Loucy (cell line): ENCODE results near the gene ATP6V1G1.
"Not testable (repeated sequence)": the region's sequence is repeated elsewhere in the genome, so short reads cannot be mapped to it uniquely, and the experiment has no call there.

Source experiments
- H2AFZ ChIP-seq: fragments of 200-600 bp; sonication (generic); 2 replicates; pipeline ENCODE4 v1.6.0; 2016; ENCODE audit warnings: antibody characterized with exemption, mild to moderate bottlenecking, low read length, moderate library complexity
- H3F3A ChIP-seq: fragments of 200-600 bp; 2 replicates; pipeline ENCODE4 v1.6.0; 2016; ENCODE audit warnings: antibody characterized with exemption, low read depth, mild to moderate bottlenecking
- H3K27me3 ChIP-seq: fragments of 200-600 bp; sonication (generic); 2 replicates; pipeline ENCODE4 v1.6.1; 2014; ENCODE audit warnings: low read length, mild to moderate bottlenecking; ENCODE audit not compliant: insufficient read depth, poor library complexity, severe bottlenecking
- H3K36me3 ChIP-seq: fragments of 200-600 bp; sonication (generic); 2 replicates; pipeline ENCODE4 v1.6.1; 2016; ENCODE audit warnings: low read length; ENCODE audit not compliant: insufficient read depth
- H3K4me1 ChIP-seq: fragments of 200-600 bp; sonication (generic); 2 replicates; pipeline ENCODE4 v1.5.1; 2014; ENCODE audit warnings: low read length, mild to moderate bottlenecking; ENCODE audit not compliant: insufficient read depth, poor library complexity, severe bottlenecking
- H3K4me2 ChIP-seq: fragments of 200-600 bp; sonication (generic); 2 replicates; pipeline ENCODE4 v1.6.0; 2014; ENCODE audit warnings: antibody characterized with exemption, low read length, low read depth, mild to moderate bottlenecking; ENCODE audit not compliant: poor library complexity, severe bottlenecking
- H3K4me3 ChIP-seq: fragments of 200-600 bp; sonication (generic); 2 replicates; pipeline ENCODE4 v1.5.1; 2014; ENCODE audit warnings: low read length, mild to moderate bottlenecking, mixed read lengths; ENCODE audit not compliant: poor library complexity, severe bottlenecking
- H3K79me2 ChIP-seq: fragments of 200-600 bp; sonication (generic); 2 replicates; pipeline ENCODE4 v1.6.1; 2014; ENCODE audit warnings: low read length; ENCODE audit not compliant: insufficient read depth
- H3K9ac ChIP-seq: fragments of 200-600 bp; sonication (generic); 2 replicates; pipeline ENCODE4 v1.6.0; 2014; ENCODE audit warnings: mild to moderate bottlenecking, low read depth, low read length, moderate library complexity; ENCODE audit not compliant: poor library complexity, severe bottlenecking
- H3K9me2 ChIP-seq: fragments of 200-600 bp; sonication (generic); replicated peaks from 2 replicates; pipeline ENCODE4 v1.6.1; 2016; ENCODE audit warnings: low read depth, low read length, mixed read lengths
- H3K9me3 ChIP-seq: fragments of 200-600 bp; sonication (generic); 2 replicates; pipeline ENCODE4 v1.6.1; 2014; ENCODE audit warnings: mild to moderate bottlenecking, antibody characterized with exemption, low read length, low read depth; ENCODE audit not compliant: insufficient read depth
- H4K20me1 ChIP-seq: fragments of 200-600 bp; sonication (generic); 2 replicates; pipeline ENCODE4 v1.6.0; 2014; ENCODE audit warnings: antibody characterized with exemption, low read length, mild to moderate bottlenecking; ENCODE audit not compliant: insufficient read depth, poor library complexity, severe bottlenecking
- EZH2phosphoT487 ChIP-seq: fragments of 200-600 bp; IDR thresholded peaks from 2 replicates; pipeline ENCODE4 v1.6.1; 2018; ENCODE audit warnings: antibody characterized with exemption, mild to moderate bottlenecking, moderate library complexity, borderline replicate concordance
- TF ChIP-seq, protein P1 (sequence below): fragments of 200-600 bp; sonication (generic); conservative IDR thresholded peaks from 2 replicates; pipeline ENCODE4 v1.5.1; 2014; ENCODE audit warnings: mild to moderate bottlenecking, antibody characterized with exemption, low read length

ATP6V1G1 gene

DNA sequence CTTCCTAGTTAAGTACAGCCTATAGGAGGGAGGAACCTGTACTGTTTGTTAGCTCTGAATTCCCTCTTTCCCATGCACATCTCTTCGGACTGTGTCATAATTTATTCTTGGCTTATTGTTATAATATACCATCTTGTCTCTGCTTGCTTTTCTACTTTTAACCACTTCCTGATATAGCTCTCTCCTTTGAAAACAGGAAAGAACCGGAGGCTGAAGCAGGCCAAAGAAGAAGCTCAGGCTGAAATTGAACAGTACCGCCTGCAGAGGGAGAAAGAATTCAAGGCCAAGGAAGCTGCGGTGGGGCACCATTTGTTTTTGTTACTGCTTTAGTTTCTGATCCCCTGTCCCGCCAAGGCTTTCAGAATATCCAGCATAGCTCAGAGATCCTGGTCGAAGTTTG lies 4.8 kb downstream of the ATP6V1G1 start:
- H2AFZ ChIP-seq, result no peak overlapping the region
- peak overlapping the region; percentile 91 for H3K4me2 ChIP-seq
- H3F3A ChIP-seq, result 0 out of 2 replicates have a peak, but pooled peaks cover 8% of the 10 kb centered on the region
- TF ChIP-seq, protein P1, sequence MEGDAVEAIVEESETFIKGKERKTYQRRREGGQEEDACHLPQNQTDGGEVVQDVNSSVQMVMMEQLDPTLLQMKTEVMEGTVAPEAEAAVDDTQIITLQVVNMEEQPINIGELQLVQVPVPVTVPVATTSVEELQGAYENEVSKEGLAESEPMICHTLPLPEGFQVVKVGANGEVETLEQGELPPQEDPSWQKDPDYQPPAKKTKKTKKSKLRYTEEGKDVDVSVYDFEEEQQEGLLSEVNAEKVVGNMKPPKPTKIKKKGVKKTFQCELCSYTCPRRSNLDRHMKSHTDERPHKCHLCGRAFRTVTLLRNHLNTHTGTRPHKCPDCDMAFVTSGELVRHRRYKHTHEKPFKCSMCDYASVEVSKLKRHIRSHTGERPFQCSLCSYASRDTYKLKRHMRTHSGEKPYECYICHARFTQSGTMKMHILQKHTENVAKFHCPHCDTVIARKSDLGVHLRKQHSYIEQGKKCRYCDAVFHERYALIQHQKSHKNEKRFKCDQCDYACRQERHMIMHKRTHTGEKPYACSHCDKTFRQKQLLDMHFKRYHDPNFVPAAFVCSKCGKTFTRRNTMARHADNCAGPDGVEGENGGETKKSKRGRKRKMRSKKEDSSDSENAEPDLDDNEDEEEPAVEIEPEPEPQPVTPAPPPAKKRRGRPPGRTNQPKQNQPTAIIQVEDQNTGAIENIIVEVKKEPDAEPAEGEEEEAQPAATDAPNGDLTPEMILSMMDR, result peak; percentile 62
- no peak for TF ChIP-seq EZH2phosphoT487
- peak overlapping the region; percentile 70 for H3K9ac ChIP-seq
- H3K9me2 ChIP-seq, result no peaks in the 10 kb centered on the region
- H4K20me1 ChIP-seq, result peaks cover 64% of the 10 kb centered on the region
- H3K4me1 ChIP-seq, result peaks cover 35% of the 10 kb centered on the region
- H3K4me3 ChIP-seq, result peak overlapping the region; percentile 71
- peaks cover 41% of the 10 kb centered on the region for H3K36me3 ChIP-seq
- H3K79me2 ChIP-seq, result peaks cover 78% of the 10 kb centered on the region
- H3K9me3 ChIP-seq, result no peaks in the 10 kb centered on the region
- no peaks in the 10 kb centered on the region for H3K27me3 ChIP-seq

DNA sequence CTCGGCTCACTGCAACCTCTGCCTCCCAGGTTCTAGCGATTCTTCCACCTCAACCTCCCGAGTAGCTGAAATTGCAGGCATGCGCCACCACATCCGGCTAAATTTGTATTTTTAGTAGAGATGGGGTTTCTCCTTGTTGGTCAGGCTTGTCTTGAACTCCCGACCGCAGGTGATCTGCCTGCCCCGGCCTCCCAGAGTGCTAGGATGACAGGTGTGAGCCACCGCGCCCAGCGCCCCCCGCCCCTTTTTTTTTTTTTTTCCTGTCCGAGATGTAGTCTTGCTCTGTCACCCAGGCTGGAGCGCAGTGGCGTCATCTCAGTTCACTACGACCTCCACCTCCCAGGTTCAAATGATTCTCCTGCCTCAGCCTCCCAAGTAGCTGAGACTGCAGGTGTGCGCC lies 6.6 kb downstream of the ATP6V1G1 start:
- H4K20me1 ChIP-seq, result peaks cover 55% of the 10 kb centered on the region

DNA sequence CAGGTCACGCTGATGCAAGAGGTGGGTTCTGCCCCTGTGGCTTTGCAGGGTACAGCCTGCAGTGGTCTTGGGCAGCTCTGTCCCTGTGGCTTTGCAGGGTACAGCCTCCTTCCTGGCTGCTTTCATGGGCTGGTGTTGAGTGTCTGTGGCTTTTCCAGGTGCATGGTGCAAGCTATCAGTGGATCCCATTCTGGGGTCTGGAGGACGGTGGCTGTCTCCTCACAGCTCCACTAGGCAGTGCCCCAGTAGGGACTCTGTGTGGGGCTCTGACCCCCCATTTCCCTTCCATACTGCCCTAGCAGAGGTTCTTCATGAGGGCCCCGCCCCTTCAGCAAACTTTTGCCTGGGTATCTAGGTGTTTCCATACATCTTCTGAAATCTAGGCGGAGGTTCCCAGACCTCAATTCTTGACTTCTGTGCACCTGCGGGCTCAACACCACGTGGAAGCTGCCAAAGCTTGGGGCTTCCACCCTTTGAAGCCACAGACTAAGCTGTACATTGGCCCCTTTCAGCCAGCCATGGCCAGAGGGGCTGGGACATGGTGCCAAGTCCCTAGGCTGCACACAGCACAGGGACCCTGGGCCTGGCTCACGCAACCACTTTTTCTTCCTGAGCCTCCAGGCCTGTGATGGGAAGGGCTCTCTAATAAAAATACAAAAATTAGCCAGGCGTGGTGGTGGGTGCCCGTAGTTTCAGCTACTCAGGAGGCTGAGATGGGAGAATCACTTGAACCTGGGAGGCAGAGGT lies 13.1 kb downstream of the ATP6V1G1 start:
- not testable (repeated sequence) for H3K9ac ChIP-seq, H3F3A ChIP-seq, H3K9me2 ChIP-seq, H2AFZ ChIP-seq, H3K4me3 ChIP-seq, H3K4me2 ChIP-seq, H3K27me3 ChIP-seq, H3K9me3 ChIP-seq, H4K20me1 ChIP-seq, H3K79me2 ChIP-seq, H3K4me1 ChIP-seq
- peaks cover 45% of the 10 kb centered on the region for H3K36me3 ChIP-seq

More for the DNA sequence above, 6.6 kb downstream of the ATP6V1G1 start:
- Histone ChIP-seq H3K9me2 (no peaks in the 10 kb centered on the region), H3K79me2 (peaks cover 62% of the 10 kb centered on the region), H3K9me3 (no peaks in the 10 kb centered on the region), H2AFZ (no peak overlapping the region), H3F3A (peaks cover 8% of the 10 kb centered on the region; the same call in 1 of the 2 replicates), H3K4me1 (peaks cover 31% of the 10 kb centered on the region), H3K4me2 (no peak overlapping the region), H3K4me3 (no peak overlapping the region), H3K9ac (no peak overlapping the region), H3K27me3 (no peaks in the 10 kb centered on the region), H3K36me3 (peaks cover 57% of the 10 kb centered on the region)
- no peak for TF ChIP-seq EZH2phosphoT487
- TF ChIP-seq, protein P1, result no peak

DNA sequence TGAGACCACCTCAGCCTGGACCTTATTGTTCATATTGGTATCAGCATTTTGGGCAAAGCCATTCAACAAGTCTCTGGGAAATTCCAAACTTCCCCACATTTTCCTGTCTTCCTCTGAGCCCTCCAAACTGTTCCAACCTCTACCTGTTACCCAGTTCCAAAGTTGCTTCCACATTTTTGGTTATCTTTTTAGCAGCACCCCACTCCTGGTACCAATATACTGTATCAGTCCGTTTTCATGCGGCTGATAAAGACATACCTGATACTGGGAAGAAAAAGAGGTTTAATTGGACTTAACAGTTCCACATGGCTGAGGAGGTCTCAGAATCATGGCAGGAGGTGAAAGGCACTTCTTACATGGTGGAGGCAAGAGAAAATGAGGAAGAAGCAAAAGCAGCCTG lies 14.2 kb downstream of the ATP6V1G1 start:
- not testable (repeated sequence) for H3K9me2 ChIP-seq, H3K4me3 ChIP-seq, H3F3A ChIP-seq, H3K4me2 ChIP-seq, H3K9me3 ChIP-seq, H3K27me3 ChIP-seq, H4K20me1 ChIP-seq, H2AFZ ChIP-seq, H3K79me2 ChIP-seq, H3K4me1 ChIP-seq, H3K9ac ChIP-seq
- H3K36me3 ChIP-seq, result peaks cover 38% of the 10 kb centered on the region
